Measurements from ENCODE around the gene GSTO1. TPM values are rescaled to one million over a fixed set of nuclear protein-coding genes. Genes with fewer than 3 reads are reported as not detected.

GSTO1 gene
- total RNA-seq, 1 donor from 2014 or later = 414 TPM

GRCh38 chr10:104291439-104291951 is 36.8 kb downstream of the GSTO1 start:
- Histone ChIP-seq H3K27me3 (ENCODE audit: control insufficient read depth, insufficient read depth, low read length) (no peaks in the 10 kb centered on the region), H3K4me3 (ENCODE audit: low read depth, low read length) (no peak overlapping the region), H3K36me3 (ENCODE audit: control insufficient read depth, insufficient read depth, low read length) (no peaks in the 10 kb centered on the region)
- peak; percentile 52 for DNase-seq (ENCODE audit: low read depth)
- TF ChIP-seq CTCF (IDR thresholded peaks at IDR 0.05; ENCODE audit: insufficient read depth, low read length, poor library complexity, severe bottlenecking) = peak; percentile 100

GRCh38 chr10:104293011-104293410 is 38.3 kb downstream of the GSTO1 start:
- DNase-seq (ENCODE audit: low read depth) = no peak

GRCh38 chr10:104293781-104294321 is 39.2 kb downstream of the GSTO1 start:
- H3K36me3 ChIP-seq (ENCODE audit: control insufficient read depth, insufficient read depth, low read length) = no peaks in the 10 kb centered on the region
- H3K27me3 ChIP-seq (ENCODE audit: control insufficient read depth, insufficient read depth, low read length) = no peaks in the 10 kb centered on the region
- no peak for DNase-seq (ENCODE audit: low read depth)
- TF ChIP-seq CTCF (IDR thresholded peaks at IDR 0.05; ENCODE audit: insufficient read depth, low read length, poor library complexity, severe bottlenecking) = no peak
- H3K4me3 ChIP-seq (ENCODE audit: low read depth, low read length) = no peak overlapping the region

More at GRCh38 chr10:104293011-104293410, 38.3 kb downstream of the GSTO1 start:
- Histone ChIP-seq H3K36me3 (ENCODE audit: control insufficient read depth, insufficient read depth, low read length) (no peaks in the 10 kb centered on the region), H3K27me3 (ENCODE audit: control insufficient read depth, insufficient read depth, low read length) (no peaks in the 10 kb centered on the region), H3K4me3 (ENCODE audit: low read depth, low read length) (no peak overlapping the region)
- TF ChIP-seq CTCF (IDR thresholded peaks at IDR 0.05; ENCODE audit: insufficient read depth, low read length, poor library complexity, severe bottlenecking) = no peak

GRCh38 chr10:104296687-104297436 is 42.2 kb downstream of the GSTO1 start:
- TF ChIP-seq CTCF (IDR thresholded peaks at IDR 0.05; ENCODE audit: insufficient read depth, low read length, poor library complexity, severe bottlenecking) = no peak
- Histone ChIP-seq H3K4me3 (ENCODE audit: low read depth, low read length) (no peak overlapping the region), H3K36me3 (ENCODE audit: control insufficient read depth, insufficient read depth, low read length) (no peaks in the 10 kb centered on the region), H3K27me3 (ENCODE audit: control insufficient read depth, insufficient read depth, low read length) (no peaks in the 10 kb centered on the region)
- DNase-seq (ENCODE audit: low read depth) = no peak

- Histone ChIP-seq H3K36me3 (ENCODE audit: control insufficient read depth, insufficient read depth, low read length) (no peaks in the 10 kb centered on the region), H3K4me3 (ENCODE audit: low read depth, low read length) (no peak overlapping the region), H3K27me3 (ENCODE audit: control insufficient read depth, insufficient read depth, low read length) (no peaks in the 10 kb centered on the region)
- DNase-seq (ENCODE audit: low read depth) = no peak
- peak; percentile 67 for TF ChIP-seq CTCF (IDR thresholded peaks at IDR 0.05; ENCODE audit: insufficient read depth, low read length, poor library complexity, severe bottlenecking)
Observed at GRCh38 chr10:104297697-104298660, 43.3 kb downstream of the GSTO1 start.

Data from kidney epithelial cell (primary cell).